Lower lobe of right lung (tissue), 2 donors: ENCODE results near the gene STXBP5L. TPM values are rescaled to one million over a fixed set of nuclear protein-coding genes. Genes with fewer than 3 reads are reported as not detected.

ENCODE experiments used
- ATAC-seq, 2 donors: fragments of 200-7000 bp; cut with Tn5 transposase; one replicate each; pipeline ENCODE4 v1.9.1; 2020 to 2022; ENCODE audit warnings: mild to moderate bottlenecking in 2 of 2, moderate library complexity in 2 of 2
- DNase-seq: peaks from one replicate; pipeline ENCODE4 v3.0.0-alpha.2; 2020
- H3K27ac ChIP-seq: fragments of 200-600 bp; one replicate; pipeline ENCODE4 v1.8.0; 2022
- H3K27me3 ChIP-seq: fragments of 200-600 bp; one replicate; pipeline ENCODE4 v1.8.0; 2022; ENCODE audit warnings: low read depth
- H3K36me3 ChIP-seq: fragments of 200-600 bp; one replicate; pipeline ENCODE4 v1.8.0; 2022; ENCODE audit warnings: mild to moderate bottlenecking
- H3K4me1 ChIP-seq: fragments of 200-600 bp; one replicate; pipeline ENCODE4 v1.8.0; 2022
- H3K4me3 ChIP-seq: fragments of 200-600 bp; one replicate; pipeline ENCODE4 v1.8.0; 2022; ENCODE audit warnings: mild to moderate bottlenecking
- H3K9me3 ChIP-seq: fragments of 200-600 bp; one replicate; pipeline ENCODE4 v1.8.0; 2022
- intact Hi-C: fragments of 100-400 bp; cut with DNase I; formaldehyde crosslinking; loops from one replicate; pipeline ENCODE4 v1.11.0; 2022
- long read RNA-seq: library from polyadenylated mRNA; unstranded; transcript quantifications from one replicate; pipeline ENCODE4 v2.0.0, GENCODE V29; 2021
- total RNA-seq: library from RNA; stranded (reverse); fragmentation: NEBNext Ultra II Directional; extraction: Animal tissue kit (Norgen Biotek cat#: 25700); gene quantifications from one replicate; pipeline ENCODE4 v1.2.1, GENCODE V29; 2021
- TF ChIP-seq, protein P1 (sequence below): fragments of 200-600 bp; IDR thresholded peaks from one replicate; pipeline ENCODE4 v1.8.0; 2022; ENCODE audit warnings: antibody characterized with exemption, mild to moderate bottlenecking
- donor health status: DM: no; HTN: yes; CAD: no; lungs with severe emphysema.

The STXBP5L gene
- total RNA-seq: not detected
- long read RNA-seq: 0 reads

DNA sequence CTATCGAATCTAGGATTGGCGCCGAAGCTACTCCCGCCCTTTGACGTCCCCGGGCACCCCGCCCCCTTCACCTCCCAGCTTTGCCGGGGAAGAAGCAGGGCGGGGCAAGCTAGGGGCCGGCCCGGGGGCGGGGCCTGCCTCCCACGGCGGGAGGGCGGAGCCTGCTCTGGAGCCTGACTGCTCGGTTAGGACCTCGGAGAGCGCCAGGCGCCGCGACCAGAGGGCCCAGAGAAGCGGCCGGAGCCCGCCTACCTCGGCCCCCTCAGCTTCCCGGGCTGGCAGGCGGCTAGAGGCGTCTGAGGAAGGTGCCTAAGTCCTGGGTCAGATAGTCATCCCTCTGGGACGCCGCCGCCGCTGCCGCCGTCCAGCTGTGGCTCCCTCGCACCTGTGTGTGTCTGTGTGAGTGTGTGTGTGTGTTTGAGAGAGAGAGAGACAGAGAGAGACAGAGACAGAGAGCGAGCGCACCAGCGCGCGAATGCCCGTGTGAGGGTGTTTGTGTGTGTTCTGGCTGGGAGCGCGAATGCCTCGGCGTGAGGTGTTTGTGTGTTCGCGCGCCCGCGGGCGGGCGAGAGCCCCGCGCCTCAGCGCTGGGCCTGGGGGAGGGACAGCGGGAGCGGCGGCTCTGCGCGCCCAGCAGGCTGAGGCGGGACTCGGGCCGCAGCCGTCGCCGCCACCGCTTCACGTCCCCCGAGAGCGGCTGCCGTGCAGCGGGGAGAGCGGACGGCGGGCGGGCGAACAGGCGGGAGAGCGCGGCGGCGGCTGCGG lies at the start of gene STXBP5L:
TSS of gene STXBP5L (plus strand) at position 176 of the 765 bp plus-strand sequence. CDS start 1,374 bp downstream, outside the sequence.
- H3K9me3 ChIP-seq: no peaks in the 10 kb centered on the region
- H3K4me1 ChIP-seq: peaks cover 16% of the 10 kb centered on the region
- DNase-seq (peak; percentile 79), ATAC-seq (peak; percentile 95 to 97)
- TF ChIP-seq, protein P1, sequence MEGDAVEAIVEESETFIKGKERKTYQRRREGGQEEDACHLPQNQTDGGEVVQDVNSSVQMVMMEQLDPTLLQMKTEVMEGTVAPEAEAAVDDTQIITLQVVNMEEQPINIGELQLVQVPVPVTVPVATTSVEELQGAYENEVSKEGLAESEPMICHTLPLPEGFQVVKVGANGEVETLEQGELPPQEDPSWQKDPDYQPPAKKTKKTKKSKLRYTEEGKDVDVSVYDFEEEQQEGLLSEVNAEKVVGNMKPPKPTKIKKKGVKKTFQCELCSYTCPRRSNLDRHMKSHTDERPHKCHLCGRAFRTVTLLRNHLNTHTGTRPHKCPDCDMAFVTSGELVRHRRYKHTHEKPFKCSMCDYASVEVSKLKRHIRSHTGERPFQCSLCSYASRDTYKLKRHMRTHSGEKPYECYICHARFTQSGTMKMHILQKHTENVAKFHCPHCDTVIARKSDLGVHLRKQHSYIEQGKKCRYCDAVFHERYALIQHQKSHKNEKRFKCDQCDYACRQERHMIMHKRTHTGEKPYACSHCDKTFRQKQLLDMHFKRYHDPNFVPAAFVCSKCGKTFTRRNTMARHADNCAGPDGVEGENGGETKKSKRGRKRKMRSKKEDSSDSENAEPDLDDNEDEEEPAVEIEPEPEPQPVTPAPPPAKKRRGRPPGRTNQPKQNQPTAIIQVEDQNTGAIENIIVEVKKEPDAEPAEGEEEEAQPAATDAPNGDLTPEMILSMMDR: no peak
- H3K36me3 ChIP-seq: no peaks in the 10 kb centered on the region
- peaks cover 56% of the 10 kb centered on the region for H3K27me3 ChIP-seq
- H3K4me3 ChIP-seq: peak within 1 kb of the TSS; percentile 43
- intact Hi-C loops: no loop called here
- H3K27ac ChIP-seq: no peak within 1 kb of the TSS

DNA sequence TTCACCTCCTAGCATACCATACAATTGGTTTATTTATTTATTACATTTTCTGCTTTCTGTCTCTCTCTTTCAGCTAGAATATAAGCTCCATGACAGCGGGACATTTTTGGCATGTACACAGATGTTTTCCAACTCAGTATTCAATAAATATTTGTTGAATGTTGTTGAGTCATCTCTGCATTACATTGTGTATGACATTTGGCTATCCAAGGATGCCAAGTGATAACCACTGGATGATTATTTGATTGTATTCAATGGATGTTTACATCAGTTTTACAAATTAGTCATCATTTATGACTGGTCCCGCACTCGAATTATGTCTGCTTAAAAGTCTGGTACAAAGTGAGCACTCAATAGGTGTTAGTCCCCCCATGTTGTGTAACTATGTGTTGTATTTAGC lies 49.5 kb upstream of the STXBP5L start:
- H3K4me3 ChIP-seq: no peak overlapping the region
- TF ChIP-seq, protein P1: no peak

DNA sequence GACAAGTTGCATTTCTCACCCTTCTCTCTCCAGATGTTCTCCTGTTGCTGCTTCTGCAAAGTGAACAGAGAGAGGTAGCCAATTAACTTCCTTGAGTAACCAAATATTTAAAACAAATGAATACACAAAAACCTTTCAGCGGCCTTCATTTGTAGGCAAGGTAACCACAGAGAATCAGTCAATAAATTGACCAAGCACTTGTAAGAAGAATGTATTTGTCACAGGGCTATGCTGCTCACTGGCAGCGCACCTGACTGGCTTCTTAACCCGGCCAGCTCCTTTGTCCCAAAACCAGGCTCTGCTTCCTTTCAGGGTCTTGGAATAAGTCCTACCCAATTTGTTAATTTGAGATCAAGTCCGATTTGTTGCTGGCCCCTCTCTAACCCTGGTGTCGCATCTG lies 43.5 kb upstream of the STXBP5L start:
- Histone ChIP-seq H3K9me3 (no peaks in the 10 kb centered on the region), H3K27me3 (no peaks in the 10 kb centered on the region), H3K4me1 (no peaks in the 10 kb centered on the region), H3K27ac (no peak overlapping the region), H3K4me3 (no peak overlapping the region), H3K36me3 (no peaks in the 10 kb centered on the region)
- TF ChIP-seq, protein P1: no peak
- no peak for DNase-seq
- no peak for ATAC-seq
- intact Hi-C loops: no loop called here

More for the DNA sequence above, 49.5 kb upstream of the STXBP5L start:
- no peaks in the 10 kb centered on the region for H3K9me3 ChIP-seq
- intact Hi-C loops: no loop called here
- no peaks in the 10 kb centered on the region for H3K27me3 ChIP-seq
- ATAC-seq (no peak), DNase-seq (no peak)
- H3K36me3 ChIP-seq: no peaks in the 10 kb centered on the region
- no peak overlapping the region for H3K27ac ChIP-seq
- no peaks in the 10 kb centered on the region for H3K4me1 ChIP-seq

DNA sequence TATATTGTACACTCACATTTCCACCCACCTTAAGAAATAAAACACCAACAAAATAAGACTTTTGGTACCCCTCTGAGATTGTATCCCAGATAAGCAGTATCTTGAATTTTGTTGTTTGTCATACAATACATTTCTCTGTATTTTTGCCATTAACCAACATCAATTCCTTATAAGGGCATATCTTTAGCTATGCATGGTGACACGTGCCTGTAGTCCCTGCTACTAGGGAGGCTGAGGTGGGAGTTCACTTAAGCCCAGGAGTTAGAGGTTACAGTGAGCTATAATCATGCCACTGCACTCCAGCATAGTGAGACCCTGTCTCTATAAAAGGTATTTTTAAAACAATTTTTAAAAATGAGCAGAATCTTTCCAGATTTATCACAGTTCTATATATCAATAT lies 32.5 kb upstream of the STXBP5L start:
- Histone ChIP-seq H3K9me3 (no peaks in the 10 kb centered on the region), H3K4me1 (no peaks in the 10 kb centered on the region), H3K4me3 (no peak overlapping the region), H3K36me3 (no peaks in the 10 kb centered on the region), H3K27ac (no peak overlapping the region), H3K27me3 (no peaks in the 10 kb centered on the region)
- ATAC-seq: no peak
- intact Hi-C loops: no loop called here
- DNase-seq: no peak
- TF ChIP-seq, protein P1: no peak

DNA sequence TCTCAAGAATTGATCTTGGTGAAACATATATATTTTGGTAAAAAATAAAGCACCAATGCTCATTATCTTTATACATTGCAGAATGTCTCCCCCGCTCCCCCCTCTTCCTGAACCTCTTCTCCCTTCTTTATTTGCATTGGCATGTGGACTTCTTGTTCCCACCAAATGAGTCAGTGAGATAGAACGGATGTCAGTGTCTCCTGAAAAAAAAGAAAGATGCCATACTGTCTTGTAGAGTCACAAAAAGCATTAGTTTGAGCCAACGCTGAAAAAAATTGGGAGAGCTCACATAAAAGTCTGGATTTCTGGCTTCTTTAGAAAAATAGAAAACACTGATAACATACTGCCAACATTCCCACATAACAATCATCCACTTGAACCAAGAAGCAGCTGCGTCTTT lies 32.0 kb upstream of the STXBP5L start:
- intact Hi-C loops: no loop called here
- no peaks in the 10 kb centered on the region for H3K27me3 ChIP-seq
- no peaks in the 10 kb centered on the region for H3K36me3 ChIP-seq
- no peak for ATAC-seq
- no peaks in the 10 kb centered on the region for H3K4me1 ChIP-seq
- H3K27ac ChIP-seq: no peak overlapping the region
- no peaks in the 10 kb centered on the region for H3K9me3 ChIP-seq
- DNase-seq: no peak
- H3K4me3 ChIP-seq: no peak overlapping the region
- TF ChIP-seq, protein P1: no peak
